Measurements from ENCODE around the gene FMNL3. TPM values are rescaled to one million over a fixed set of nuclear protein-coding genes. Genes with fewer than 3 reads are reported as not detected.
A peak's percentile ranks its signal among the peaks of the same experiment; 100 is the strongest.

The FMNL3 gene
- total RNA-seq, 1 donor from 2014 or later = 11.9 TPM

DNA sequence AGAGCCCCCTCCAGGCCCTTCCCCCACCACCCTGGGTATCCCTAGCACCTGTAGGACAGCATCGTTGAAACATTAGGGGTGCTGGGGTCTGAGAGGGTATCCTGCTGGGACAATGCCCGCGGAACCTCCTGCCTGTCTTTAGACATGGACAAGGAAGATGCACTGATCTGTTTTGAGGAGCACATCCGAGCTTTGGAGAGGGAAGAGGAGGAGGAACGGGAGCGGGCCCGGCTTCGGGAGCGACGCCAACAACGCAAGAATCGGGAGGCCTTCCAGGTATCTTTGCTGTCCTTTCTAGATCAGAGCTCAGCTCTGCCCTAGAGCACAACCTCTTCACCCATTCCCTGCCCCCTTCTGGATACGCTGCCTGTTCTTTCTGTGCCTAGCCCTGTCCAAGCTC lies 70.6 kb downstream of the FMNL3 start:
- H3K4me1 Mint-ChIP-seq (ENCODE audit: low read depth) = no peaks in the 10 kb centered on the region
- no peaks in the 10 kb centered on the region for H3K9me3 Mint-ChIP-seq (ENCODE audit: low read depth)
- H3K27ac Mint-ChIP-seq = peak overlapping the region; percentile 8
- no peaks in the 10 kb centered on the region for H3K27me3 Mint-ChIP-seq
- no peak overlapping the region for H3K4me3 Mint-ChIP-seq (ENCODE audit: low read depth)
- peaks cover 11% of the 10 kb centered on the region for H3K36me3 Mint-ChIP-seq (ENCODE audit: insufficient read depth)
- TF ChIP-seq, protein P1, sequence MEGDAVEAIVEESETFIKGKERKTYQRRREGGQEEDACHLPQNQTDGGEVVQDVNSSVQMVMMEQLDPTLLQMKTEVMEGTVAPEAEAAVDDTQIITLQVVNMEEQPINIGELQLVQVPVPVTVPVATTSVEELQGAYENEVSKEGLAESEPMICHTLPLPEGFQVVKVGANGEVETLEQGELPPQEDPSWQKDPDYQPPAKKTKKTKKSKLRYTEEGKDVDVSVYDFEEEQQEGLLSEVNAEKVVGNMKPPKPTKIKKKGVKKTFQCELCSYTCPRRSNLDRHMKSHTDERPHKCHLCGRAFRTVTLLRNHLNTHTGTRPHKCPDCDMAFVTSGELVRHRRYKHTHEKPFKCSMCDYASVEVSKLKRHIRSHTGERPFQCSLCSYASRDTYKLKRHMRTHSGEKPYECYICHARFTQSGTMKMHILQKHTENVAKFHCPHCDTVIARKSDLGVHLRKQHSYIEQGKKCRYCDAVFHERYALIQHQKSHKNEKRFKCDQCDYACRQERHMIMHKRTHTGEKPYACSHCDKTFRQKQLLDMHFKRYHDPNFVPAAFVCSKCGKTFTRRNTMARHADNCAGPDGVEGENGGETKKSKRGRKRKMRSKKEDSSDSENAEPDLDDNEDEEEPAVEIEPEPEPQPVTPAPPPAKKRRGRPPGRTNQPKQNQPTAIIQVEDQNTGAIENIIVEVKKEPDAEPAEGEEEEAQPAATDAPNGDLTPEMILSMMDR (IDR thresholded peaks at IDR 0.05; ENCODE audit: unreplicated experiment) = no peak
- DNase-seq (ENCODE audit: low spot score, unreplicated experiment) = no peak

DNA sequence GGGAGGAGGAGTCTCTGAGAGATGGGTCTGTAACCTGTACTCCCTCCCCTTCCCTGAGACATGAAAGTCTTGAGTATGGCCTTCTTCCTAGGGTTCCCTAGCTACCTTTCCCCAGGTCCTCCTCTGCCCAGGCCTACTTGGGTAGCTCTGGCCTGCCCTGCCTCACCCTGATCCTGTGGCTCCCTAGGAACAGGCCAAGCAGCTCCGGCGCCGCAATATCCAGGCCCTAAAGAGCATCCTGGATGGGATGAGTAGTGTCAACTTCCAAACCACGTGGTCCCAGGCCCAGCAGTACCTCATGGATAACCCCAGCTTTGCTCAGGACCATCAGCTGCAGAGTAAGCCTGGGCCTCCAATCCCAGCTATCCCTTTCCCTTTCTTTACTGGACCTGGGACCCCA lies 71.5 kb downstream of the FMNL3 start:
- H3K27ac Mint-ChIP-seq = no peak overlapping the region
- H3K36me3 Mint-ChIP-seq (ENCODE audit: insufficient read depth) = peaks cover 10% of the 10 kb centered on the region
- no peak for DNase-seq (ENCODE audit: low spot score, unreplicated experiment)
- TF ChIP-seq, protein P1 (IDR thresholded peaks at IDR 0.05; ENCODE audit: unreplicated experiment) = no peak
- no peaks in the 10 kb centered on the region for H3K9me3 Mint-ChIP-seq (ENCODE audit: low read depth)
- H3K4me3 Mint-ChIP-seq (ENCODE audit: low read depth) = no peak overlapping the region
- no peaks in the 10 kb centered on the region for H3K4me1 Mint-ChIP-seq (ENCODE audit: low read depth)
- no peaks in the 10 kb centered on the region for H3K27me3 Mint-ChIP-seq

DNA sequence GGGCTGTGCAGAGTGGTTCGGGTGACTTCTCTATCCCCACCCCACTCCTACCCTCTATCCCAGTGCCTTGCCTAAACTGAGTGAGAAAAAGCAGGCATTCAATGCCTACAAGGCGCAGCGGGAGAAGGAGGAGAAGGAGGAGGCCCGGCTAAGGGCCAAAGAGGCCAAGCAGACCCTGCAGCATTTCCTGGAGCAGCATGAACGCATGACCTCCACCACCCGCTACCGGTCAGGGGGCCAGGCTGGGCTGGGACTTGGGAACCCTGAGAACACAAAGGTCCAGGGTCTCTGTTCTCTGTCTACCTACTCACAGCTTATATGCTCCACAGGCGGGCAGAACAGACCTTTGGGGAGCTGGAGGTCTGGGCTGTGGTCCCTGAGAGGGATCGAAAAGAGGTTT lies 72.2 kb downstream of the FMNL3 start:
- TF ChIP-seq, protein P1 (IDR thresholded peaks at IDR 0.05; ENCODE audit: unreplicated experiment) = no peak
- Mint-ChIP-seq H3K4me1 (ENCODE audit: low read depth) (no peaks in the 10 kb centered on the region), H3K36me3 (ENCODE audit: insufficient read depth) (peaks cover 7% of the 10 kb centered on the region), H3K9me3 (ENCODE audit: low read depth) (no peaks in the 10 kb centered on the region), H3K27me3 (no peaks in the 10 kb centered on the region), H3K27ac (no peak overlapping the region), H3K4me3 (ENCODE audit: low read depth) (no peak overlapping the region)
- no peak for DNase-seq (ENCODE audit: low spot score, unreplicated experiment)

DNA sequence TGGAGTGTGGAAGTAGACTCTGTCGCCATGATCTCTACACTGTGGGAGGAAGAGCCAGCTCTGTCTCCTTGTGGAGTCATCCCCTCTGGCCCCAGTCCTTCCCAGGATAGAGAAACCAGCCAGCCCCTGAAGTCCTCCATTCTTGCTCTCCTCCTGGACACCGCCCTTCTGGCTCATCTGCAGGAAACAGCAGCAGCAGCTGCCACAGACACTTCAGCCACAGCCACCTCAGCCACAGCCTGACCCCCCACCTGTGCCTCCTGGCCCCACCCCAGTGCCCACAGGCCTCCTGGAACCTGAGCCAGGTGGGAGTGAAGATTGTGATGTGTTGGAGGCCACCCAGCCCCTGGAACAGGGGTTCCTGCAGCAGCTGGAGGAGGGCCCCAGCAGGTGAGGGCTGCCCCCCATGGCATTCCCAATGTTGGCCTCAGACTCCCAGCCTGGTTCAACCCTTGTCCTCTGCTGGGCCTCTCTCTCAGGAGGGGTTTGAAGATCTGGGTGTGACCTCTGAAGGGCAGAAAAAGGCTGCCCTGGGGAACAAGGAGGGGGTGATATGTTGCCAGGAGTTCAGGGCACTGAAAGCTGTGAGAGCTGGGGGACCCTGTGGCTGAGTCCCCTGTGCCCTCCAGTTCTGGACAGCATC lies 73.4 kb downstream of the FMNL3 start:
- Mint-ChIP-seq H3K4me3 (ENCODE audit: low read depth) (no peak overlapping the region), H3K27ac (no peak overlapping the region), H3K36me3 (ENCODE audit: insufficient read depth) (peaks cover 3% of the 10 kb centered on the region)

DNA sequence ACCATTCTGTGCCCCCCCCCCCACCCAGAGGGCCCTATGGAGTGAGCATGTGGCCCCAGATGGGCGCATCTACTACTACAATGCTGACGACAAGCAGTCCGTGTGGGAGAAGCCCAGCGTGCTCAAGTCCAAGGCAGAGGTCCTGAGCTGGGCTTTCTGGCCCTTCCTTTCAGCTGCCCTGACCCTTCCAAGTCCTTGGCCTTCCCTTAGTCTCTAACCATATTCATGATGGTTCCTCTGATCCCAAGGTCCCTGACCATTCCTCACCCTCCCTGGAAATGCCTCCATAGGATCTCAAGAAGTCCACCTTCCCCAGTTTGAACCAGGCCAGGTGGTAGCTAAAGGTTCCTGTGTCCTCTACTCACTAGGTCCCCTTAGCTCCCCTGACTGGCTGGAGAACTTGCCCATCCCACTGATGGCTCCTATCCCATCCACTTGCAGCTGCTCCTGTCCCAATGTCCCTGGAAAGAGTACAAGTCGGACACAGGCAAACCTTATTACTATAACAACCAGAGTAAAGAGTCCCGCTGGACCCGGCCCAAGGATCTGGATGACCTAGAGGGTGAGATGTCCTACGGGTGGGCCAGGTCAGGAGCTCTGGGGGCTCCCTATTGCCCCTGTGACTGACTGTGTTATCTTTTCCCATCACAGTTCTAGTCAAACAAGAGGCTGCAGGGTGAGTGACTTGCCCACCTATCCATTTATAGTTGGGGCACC lies 74.1 kb downstream of the FMNL3 start:
- no peak for DNase-seq (ENCODE audit: low spot score, unreplicated experiment)
- Mint-ChIP-seq H3K27me3 (no peaks in the 10 kb centered on the region), H3K4me3 (ENCODE audit: low read depth) (no peak overlapping the region), H3K27ac (no peak overlapping the region), H3K36me3 (ENCODE audit: insufficient read depth) (peaks cover 3% of the 10 kb centered on the region), H3K4me1 (ENCODE audit: low read depth) (no peaks in the 10 kb centered on the region), H3K9me3 (ENCODE audit: low read depth) (no peaks in the 10 kb centered on the region)
- TF ChIP-seq, protein P1 (IDR thresholded peaks at IDR 0.05; ENCODE audit: unreplicated experiment) = no peak

More for the DNA sequence above, 73.4 kb downstream of the FMNL3 start:
- TF ChIP-seq, protein P1 (IDR thresholded peaks at IDR 0.05; ENCODE audit: unreplicated experiment) = no peak
- Mint-ChIP-seq H3K4me1 (ENCODE audit: low read depth) (no peaks in the 10 kb centered on the region), H3K27me3 (no peaks in the 10 kb centered on the region), H3K9me3 (ENCODE audit: low read depth) (no peaks in the 10 kb centered on the region)
- DNase-seq (ENCODE audit: low spot score, unreplicated experiment) = no peak

Data from progenitor cell of endocrine pancreas (in vitro differentiated cells).